Retina (tissue), 1 donor: ENCODE results near the gene ZMYM2.

Experiments
- DNase-seq: peaks from one replicate; pipeline ENCODE4 v3.0.0-alpha.2; 2016

ZMYM2 gene

GRCh38 chr13:20049558-20050473, 91.3 kb downstream of the ZMYM2 start:
- DNase-seq: no peak

GRCh38 chr13:20051366-20051765, 92.8 kb downstream of the ZMYM2 start:
- no peak for DNase-seq

GRCh38 chr13:20053016-20053415, 94.5 kb downstream of the ZMYM2 start:
- DNase-seq: no peak

- DNase-seq: no peak
Measured at GRCh38 chr13:20053891-20054290, 95.4 kb downstream of the ZMYM2 start.

GRCh38 chr13:20054586-20054985, 96.1 kb downstream of the ZMYM2 start:
- DNase-seq: no peak

- DNase-seq: no peak
Measured at GRCh38 chr13:20057214-20057613, 98.7 kb downstream of the ZMYM2 start.

- no peak for DNase-seq
Measured at GRCh38 chr13:20057963-20058362, 99.4 kb downstream of the ZMYM2 start.

- no peak for DNase-seq
Measured at GRCh38 chr13:20058476-20058875, 99.9 kb downstream of the ZMYM2 start.

- DNase-seq: no peak
Measured at GRCh38 chr13:20064128-20064527, 105.6 kb downstream of the ZMYM2 start.

GRCh38 chr13:20065516-20065915, 107.0 kb downstream of the ZMYM2 start:
- DNase-seq: no peak

GRCh38 chr13:20069956-20070355, 111.4 kb downstream of the ZMYM2 start:
- no peak for DNase-seq

GRCh38 chr13:20073775-20074174, 115.2 kb downstream of the ZMYM2 start:
- no peak for DNase-seq

GRCh38 chr13:20074966-20075365, 116.4 kb downstream of the ZMYM2 start:
- no peak for DNase-seq

GRCh38 chr13:20077086-20077485, 118.6 kb downstream of the ZMYM2 start:
- DNase-seq: no peak

- no peak for DNase-seq
Measured at GRCh38 chr13:20080377-20081164, 122.0 kb downstream of the ZMYM2 start.

- DNase-seq: no peak
Measured at GRCh38 chr13:20090349-20090748, 131.8 kb downstream of the ZMYM2 start.

GRCh38 chr13:20093951-20094350, 135.4 kb downstream of the ZMYM2 start:
- DNase-seq: no peak

GRCh38 chr13:20099319-20099718, 140.8 kb downstream of the ZMYM2 start:
- DNase-seq: no peak

GRCh38 chr13:20101467-20102316, 143.2 kb downstream of the ZMYM2 start:
- DNase-seq: no peak

GRCh38 chr13:20102525-20103180, 144.1 kb downstream of the ZMYM2 start:
- DNase-seq: no peak

- DNase-seq: no peak
Measured at GRCh38 chr13:20105161-20105689, 146.7 kb downstream of the ZMYM2 start.

GRCh38 chr13:20106742-20107141, 148.2 kb downstream of the ZMYM2 start:
- DNase-seq: no peak
